Chondrocyte (in vitro differentiated cells): Measurements from ENCODE around the gene KRTAP10-11. TPM values are rescaled to one million over a fixed set of nuclear protein-coding genes. Genes with fewer than 3 reads are reported as not detected.
"Not testable (repeated sequence)": the region's sequence is repeated elsewhere in the genome, so short reads cannot be mapped to it uniquely, and the experiment has no call there.

Source experiments
- DNase-seq: peaks from one replicate; pipeline ENCODE4 v3.0.0; 2021; ENCODE audit warnings: mixed read lengths, low spot score
- H3K27ac Mint-ChIP-seq: one replicate; pipeline ENCODE4 v1.8.0; 2021; ENCODE audit warnings: mild to moderate bottlenecking, moderate library complexity, mixed read lengths; ENCODE audit not compliant: unreplicated experiment
- H3K27me3 Mint-ChIP-seq: 2 replicates; pipeline ENCODE4 v1.8.0; 2021; ENCODE audit warnings: low read depth, mixed read lengths
- H3K36me3 Mint-ChIP-seq: 2 replicates; pipeline ENCODE4 v1.8.0; 2021; ENCODE audit warnings: low read depth, mixed read lengths
- H3K4me1 Mint-ChIP-seq: 2 replicates; pipeline ENCODE4 v1.8.0; 2021; ENCODE audit warnings: low read depth, mild to moderate bottlenecking, mixed read lengths
- H3K4me3 Mint-ChIP-seq: one replicate; pipeline ENCODE4 v1.8.0; 2021; ENCODE audit warnings: mild to moderate bottlenecking, moderate library complexity, mixed read lengths; ENCODE audit not compliant: unreplicated experiment
- H3K9me3 Mint-ChIP-seq: 2 replicates; pipeline ENCODE4 v1.8.0; 2021; ENCODE audit warnings: low read depth, mixed read lengths
- total RNA-seq: library from RNA; stranded (reverse); gene quantifications from 3 replicates; pipeline ENCODE4 v1.2.1, GENCODE V29; 2021
- TF ChIP-seq, protein P1 (sequence below): fragments of 200-600 bp; sonication (generic); IDR thresholded peaks from 2 replicates; pipeline ENCODE4 v1.5.0; 2021; ENCODE audit warnings: antibody characterized with exemption, mild to moderate bottlenecking, moderate library complexity

Gene KRTAP10-11
- total RNA-seq, 1 donor from 2014 or later, result not detected

DNA sequence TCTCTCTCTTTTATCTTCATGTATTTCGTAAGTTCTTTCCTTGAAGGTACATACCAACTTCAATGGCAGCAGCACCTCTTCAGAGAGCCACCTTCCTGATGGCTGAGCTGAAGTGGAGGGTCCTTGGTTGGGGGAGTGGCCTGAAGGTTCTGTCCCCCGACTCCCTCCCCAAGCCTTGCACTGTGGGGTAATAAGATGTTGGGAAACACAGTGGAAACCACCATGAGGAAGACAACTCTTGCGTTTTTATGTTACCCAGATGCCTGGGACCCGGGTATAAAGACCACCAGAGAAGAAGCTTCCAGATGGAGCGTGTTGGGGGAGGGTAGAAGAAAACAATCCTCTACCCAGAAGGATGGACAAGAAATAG is 12.3 kb downstream of the KRTAP10-11 start:
- no peak overlapping the region for H3K27ac Mint-ChIP-seq
- H3K36me3 Mint-ChIP-seq, result peaks cover 8% of the 10 kb centered on the region
- TF ChIP-seq, protein P1, sequence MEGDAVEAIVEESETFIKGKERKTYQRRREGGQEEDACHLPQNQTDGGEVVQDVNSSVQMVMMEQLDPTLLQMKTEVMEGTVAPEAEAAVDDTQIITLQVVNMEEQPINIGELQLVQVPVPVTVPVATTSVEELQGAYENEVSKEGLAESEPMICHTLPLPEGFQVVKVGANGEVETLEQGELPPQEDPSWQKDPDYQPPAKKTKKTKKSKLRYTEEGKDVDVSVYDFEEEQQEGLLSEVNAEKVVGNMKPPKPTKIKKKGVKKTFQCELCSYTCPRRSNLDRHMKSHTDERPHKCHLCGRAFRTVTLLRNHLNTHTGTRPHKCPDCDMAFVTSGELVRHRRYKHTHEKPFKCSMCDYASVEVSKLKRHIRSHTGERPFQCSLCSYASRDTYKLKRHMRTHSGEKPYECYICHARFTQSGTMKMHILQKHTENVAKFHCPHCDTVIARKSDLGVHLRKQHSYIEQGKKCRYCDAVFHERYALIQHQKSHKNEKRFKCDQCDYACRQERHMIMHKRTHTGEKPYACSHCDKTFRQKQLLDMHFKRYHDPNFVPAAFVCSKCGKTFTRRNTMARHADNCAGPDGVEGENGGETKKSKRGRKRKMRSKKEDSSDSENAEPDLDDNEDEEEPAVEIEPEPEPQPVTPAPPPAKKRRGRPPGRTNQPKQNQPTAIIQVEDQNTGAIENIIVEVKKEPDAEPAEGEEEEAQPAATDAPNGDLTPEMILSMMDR, result no peak
- H3K4me3 Mint-ChIP-seq, result no peak overlapping the region
- H3K4me1 Mint-ChIP-seq, result no peaks in the 10 kb centered on the region
- H3K27me3 Mint-ChIP-seq, result peaks cover 38% of the 10 kb centered on the region
- H3K9me3 Mint-ChIP-seq, result peaks cover 24% of the 10 kb centered on the region
- DNase-seq, result no peak

DNA sequence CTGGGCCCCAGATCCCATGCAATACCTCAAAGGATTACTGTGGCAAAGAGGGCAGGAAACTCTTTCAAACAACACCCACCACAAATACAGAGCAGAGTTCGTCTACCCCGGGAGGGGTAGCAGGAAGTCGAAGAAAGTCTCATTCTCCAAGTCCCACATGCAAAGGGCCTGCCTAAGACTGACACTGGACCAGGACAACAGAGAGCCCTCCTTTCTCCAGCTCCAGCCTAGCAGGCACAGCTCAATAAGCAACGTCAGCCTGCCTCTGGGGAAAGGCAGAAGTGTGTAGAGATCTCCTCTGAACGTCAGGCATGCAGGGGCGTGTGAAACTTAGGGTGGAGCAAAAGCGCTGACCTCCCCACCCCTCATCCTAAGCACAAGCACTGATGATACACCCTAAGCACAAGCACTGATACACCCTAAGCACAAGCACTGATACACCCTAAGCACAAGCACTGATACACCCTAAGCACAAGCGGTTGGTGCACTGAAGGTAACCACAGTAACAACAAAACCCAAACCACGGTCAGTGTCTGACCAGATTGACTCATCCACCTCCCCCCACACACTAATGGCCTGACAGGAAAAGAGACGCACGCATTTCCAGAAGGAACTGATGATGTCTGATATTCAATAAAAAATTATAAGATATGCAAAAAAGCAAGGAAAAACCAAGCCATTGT is 12.8 kb downstream of the KRTAP10-11 start:
- no peak overlapping the region for H3K4me3 Mint-ChIP-seq
- no peak for DNase-seq
- no peak overlapping the region for H3K27ac Mint-ChIP-seq
- TF ChIP-seq, protein P1, result no peak
- peaks cover 29% of the 10 kb centered on the region for H3K9me3 Mint-ChIP-seq
- H3K27me3 Mint-ChIP-seq, result peaks cover 38% of the 10 kb centered on the region
- peaks cover 8% of the 10 kb centered on the region for H3K36me3 Mint-ChIP-seq
- H3K4me1 Mint-ChIP-seq, result no peaks in the 10 kb centered on the region

DNA sequence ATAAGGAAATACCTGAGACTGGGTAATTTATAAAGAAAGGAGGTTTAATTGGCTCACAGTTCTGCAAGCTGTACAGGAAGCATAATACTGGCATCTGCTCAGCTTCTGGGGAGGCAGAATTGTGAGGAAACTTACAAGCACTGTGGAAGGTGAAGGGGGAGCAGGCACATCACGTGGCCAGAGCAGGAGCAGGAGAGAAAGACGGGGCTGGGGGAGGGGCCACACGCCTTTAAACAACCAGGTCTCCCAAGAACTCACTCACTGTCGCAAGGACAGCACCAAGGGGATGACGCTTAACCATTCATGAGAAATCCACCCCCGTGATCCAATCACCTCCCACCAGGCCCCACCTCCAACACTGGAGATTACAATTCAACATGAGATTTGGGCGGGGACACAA is 15.4 kb downstream of the KRTAP10-11 start:
- peaks cover 45% of the 10 kb centered on the region for H3K27me3 Mint-ChIP-seq
- peaks cover 26% of the 10 kb centered on the region for H3K9me3 Mint-ChIP-seq
- H3K36me3 Mint-ChIP-seq, H3K4me3 Mint-ChIP-seq, H3K4me1 Mint-ChIP-seq, DNase-seq, H3K27ac Mint-ChIP-seq: not testable (repeated sequence)

DNA sequence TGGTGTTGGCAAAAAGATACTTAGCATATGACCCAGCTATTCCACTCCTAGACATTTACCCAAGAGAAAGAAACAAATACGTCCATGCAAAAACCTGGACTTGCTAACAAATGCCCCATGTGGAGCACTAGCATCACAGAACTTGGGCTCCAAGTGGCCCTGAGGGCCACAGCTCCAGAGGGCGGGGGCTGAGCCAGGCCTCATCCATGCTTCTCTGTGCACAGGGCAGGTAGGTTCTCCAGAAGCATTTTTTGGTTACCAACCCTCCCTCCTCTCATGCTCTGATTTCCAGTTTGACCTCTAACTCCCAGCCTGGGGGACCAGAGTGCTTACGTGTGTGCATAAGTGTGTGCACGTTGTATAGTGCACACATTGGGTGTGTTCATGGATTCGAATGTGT is 18.5 kb downstream of the KRTAP10-11 start:
- H3K9me3 Mint-ChIP-seq, result peaks cover 22% of the 10 kb centered on the region
- no peak overlapping the region for H3K27ac Mint-ChIP-seq
- no peak for DNase-seq
- H3K4me3 Mint-ChIP-seq, result no peak overlapping the region
- peaks cover 1% of the 10 kb centered on the region for H3K36me3 Mint-ChIP-seq
- peaks cover 43% of the 10 kb centered on the region for H3K27me3 Mint-ChIP-seq
- H3K4me1 Mint-ChIP-seq, result no peaks in the 10 kb centered on the region
- TF ChIP-seq, protein P1, result no peak

DNA sequence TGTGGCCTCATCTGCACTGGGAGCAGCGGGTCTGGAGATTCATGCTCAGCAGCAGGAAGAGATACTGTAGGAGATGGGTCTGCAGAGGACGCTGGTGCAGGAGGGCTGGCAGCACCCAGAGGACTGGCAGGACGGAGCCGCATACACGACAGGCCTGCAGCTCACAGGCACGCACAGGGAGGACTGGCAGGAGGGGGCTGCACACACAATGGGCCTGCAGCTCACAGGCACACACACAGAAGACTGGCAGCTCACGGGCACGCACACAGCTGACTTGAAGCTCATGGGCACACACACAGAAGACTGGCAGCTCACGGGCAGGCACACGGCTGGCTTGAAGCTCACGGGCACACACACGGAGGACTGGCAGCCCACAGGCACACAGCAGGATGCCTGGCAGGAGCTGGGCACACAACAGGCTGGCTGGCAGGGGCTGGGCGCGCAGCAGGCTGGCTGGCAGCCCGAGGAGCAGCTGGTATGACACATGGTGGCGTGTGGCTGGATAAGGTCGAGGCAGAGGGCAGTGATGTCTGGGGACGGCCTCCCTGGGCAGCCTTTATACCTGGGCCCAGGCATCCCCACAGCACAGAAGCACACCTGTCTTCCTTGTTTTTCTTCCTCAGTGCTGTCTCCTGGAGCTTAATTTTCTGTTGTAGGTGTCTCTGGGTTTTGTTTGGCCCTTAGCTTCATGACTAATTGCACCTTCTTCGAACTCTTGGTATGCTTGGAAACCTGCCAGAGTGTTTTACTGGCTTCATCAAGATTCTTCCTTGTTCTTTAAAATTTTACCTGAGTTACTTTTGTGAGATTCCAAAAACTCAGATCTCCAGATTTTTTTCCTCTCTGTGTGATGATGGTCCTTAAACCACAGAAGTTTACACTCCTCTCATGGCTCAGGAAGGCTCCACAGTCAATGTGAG is 20.4 kb downstream of the KRTAP10-11 start, which contains the start of gene KRTAP12-2:
KRTAP12-2 (minus strand) TSS at position 527 of the 920 bp plus-strand sequence; CDS start at position 486, 41 bp downstream.
- TF ChIP-seq, protein P1, result no peak
- no peak for DNase-seq
- Mint-ChIP-seq H3K9me3 (peaks cover 30% of the 10 kb centered on the region), H3K36me3 (no peaks in the 10 kb centered on the region), H3K4me1 (no peaks in the 10 kb centered on the region), H3K27me3 (peaks cover 34% of the 10 kb centered on the region), H3K4me3 (no peak within 1 kb of the TSS), H3K27ac (no peak within 1 kb of the TSS)
